Thyroid gland (tissue), 4 donors: ENCODE results near the gene ACAT2. TPM values are rescaled to one million over a fixed set of nuclear protein-coding genes. Genes with fewer than 3 reads are reported as not detected.

Experiments used
- DNase-seq, 2 donors: peaks; one replicate each; pipeline ENCODE4 v3.0.0-alpha.2; 2019
- H3K27ac ChIP-seq, 3 donors: fragments of 200-600 bp; sonication (generic); 1 replicate in 2 of 3; 2 replicates in 1 of 3; pipeline ENCODE4 v1.5.1; 2016 to 2019; ENCODE audit warnings: mild to moderate bottlenecking in 1 of 3, moderate library complexity in 1 of 3
- H3K27me3 ChIP-seq: fragments of 200-600 bp; sonication (generic); one replicate; pipeline ENCODE4 v1.5.1; 2019
- H3K36me3 ChIP-seq, 2 donors: fragments of 200-600 bp; sonication (generic); one replicate each; pipeline ENCODE4 v1.5.1; 2016 to 2019
- H3K4me1 ChIP-seq, 2 donors: fragments of 200-600 bp; sonication (generic); one replicate each; pipeline ENCODE4 v1.5.1; 2017 to 2019
- H3K4me3 ChIP-seq, 3 donors: fragments of 200-600 bp; sonication (generic); replicated peaks in 1 of 3; 1 replicate in 2 of 3; 2 replicates in 1 of 3; pipeline ENCODE4 v1.5.1; 2016; ENCODE audit warnings: mild to moderate bottlenecking in 1 of 3
- H3K9me3 ChIP-seq: fragments of 200-600 bp; sonication (generic); one replicate; pipeline ENCODE4 v1.5.1; 2017
- CTCF ChIP-seq, 6 experiments: fragments of 200-600 bp in 3 of 6; fragments of 450-650 bp in 3 of 6; sonication (generic) in 3 of 6; IDR thresholded peaks; one replicate each; pipeline ENCODE4 v1.5.1; 2016 to 2019; ENCODE audit warnings: antibody characterized with exemption in 6 of 6, mild to moderate bottlenecking in 2 of 6, inconsistent platforms in 1 of 6, moderate library complexity in 1 of 6
- POLR2A ChIP-seq, 2 donors: fragments of 450-650 bp; IDR thresholded peaks; one replicate each; pipeline ENCODE4 v1.6.1; 2017; ENCODE audit warnings: antibody characterized with exemption in 2 of 2, mild to moderate bottlenecking in 2 of 2, moderate library complexity in 1 of 2
- WGBS, 2 donors: methylation state at CpG; one replicate each; pipeline ENCODE4 v1.1.5; 2017; 5-methylcytosine and 5-hydroxymethylcytosine counted together
- intact Hi-C: fragments of 100-400 bp; cut with DNase I; formaldehyde crosslinking; loops from one replicate; pipeline ENCODE4 v1.15.1; 2023
- total RNA-seq, 4 donors: library from RNA; depleted of rRNA; stranded (reverse); fragments of >200 nt; gene quantifications; one replicate each; pipeline ENCODE4 v1.2.3, GENCODE V29; 2016

Gene ACAT2
- total RNA-seq, 4 donors from 2014 or later, result 5.6 to 10.4 (median 7.0) TPM

- no peaks in the 10 kb centered on the region for H3K27me3 ChIP-seq
- no peaks in the 10 kb centered on the region for H3K9me3 ChIP-seq
- no peak for DNase-seq
- TF ChIP-seq CTCF (IDR thresholded peaks at IDR 0.05) (no peak), POLR2A (IDR thresholded peaks at IDR 0.05) (no peak)
- H3K36me3 ChIP-seq, result peaks cover 16 to 17% of the 10 kb centered on the region in 2 donors
- H3K27ac ChIP-seq, result no peak overlapping the region
- 93 to 97% methylated on average over 8 of the region's 8 CpGs for WGBS, 2 donors
- intact Hi-C loops, result no loop called here
- no peaks in the 10 kb centered on the region for H3K4me1 ChIP-seq
- H3K4me3 ChIP-seq, result no peak overlapping the region
These were observed 40.1 kb downstream of the ACAT2 start for GRCh38 chr6:159801935-159802334.

GRCh38 chr6:159804504-159804903 is 42.7 kb downstream of the ACAT2 start:
- H3K27me3 ChIP-seq, result no peaks in the 10 kb centered on the region
- 87 to 90% methylated on average over 10 of the region's 10 CpGs for WGBS, 2 donors
- intact Hi-C loops, result no loop called here
- no peaks in the 10 kb centered on the region for H3K4me1 ChIP-seq
- TF ChIP-seq CTCF (IDR thresholded peaks at IDR 0.05) (no peak), POLR2A (IDR thresholded peaks at IDR 0.05) (no peak)
- H3K27ac ChIP-seq, result no peak overlapping the region
- no peak for DNase-seq
- no peaks in the 10 kb centered on the region for H3K9me3 ChIP-seq
- peaks cover 0 to 2% of the 10 kb centered on the region in 2 donors for H3K36me3 ChIP-seq
- H3K4me3 ChIP-seq, result no peak overlapping the region

GRCh38 chr6:159805440-159806020 is 43.7 kb downstream of the ACAT2 start:
- no peaks in the 10 kb centered on the region for H3K27me3 ChIP-seq
- no peaks in the 10 kb centered on the region for H3K36me3 ChIP-seq
- TF ChIP-seq CTCF (IDR thresholded peaks at IDR 0.05), result no peak
- TF ChIP-seq POLR2A (IDR thresholded peaks at IDR 0.05), result no peak
- no peak for DNase-seq
- no peak overlapping the region for H3K27ac ChIP-seq
- no peaks in the 10 kb centered on the region for H3K9me3 ChIP-seq
- intact Hi-C loops, result no loop called here
- no peak overlapping the region for H3K4me3 ChIP-seq
- no peaks in the 10 kb centered on the region for H3K4me1 ChIP-seq
- WGBS, 2 donors, result 93 to 94% methylated on average over 6 of the region's 6 CpGs

GRCh38 chr6:159806021-159806458 is 44.2 kb downstream of the ACAT2 start:
- H3K4me1 ChIP-seq, result no peaks in the 10 kb centered on the region
- H3K9me3 ChIP-seq, result no peaks in the 10 kb centered on the region
- intact Hi-C loops, result no loop called here
- DNase-seq, result no peak
- TF ChIP-seq CTCF (IDR thresholded peaks at IDR 0.05), result no peak
- no peak for TF ChIP-seq POLR2A (IDR thresholded peaks at IDR 0.05)
- H3K27me3 ChIP-seq, result no peaks in the 10 kb centered on the region
- WGBS, 2 donors, result 93 to 95% methylated on average over 9 of the region's 9 CpGs
- H3K4me3 ChIP-seq, result no peak overlapping the region
- H3K36me3 ChIP-seq, result no peaks in the 10 kb centered on the region
- no peak overlapping the region for H3K27ac ChIP-seq

- intact Hi-C loops, result no loop called here
- Histone ChIP-seq H3K9me3 (no peaks in the 10 kb centered on the region), H3K27ac (no peak overlapping the region), H3K27me3 (no peaks in the 10 kb centered on the region), H3K4me1 (no peaks in the 10 kb centered on the region), H3K4me3 (no peak overlapping the region), H3K36me3 (no peaks in the 10 kb centered on the region)
- no peak for DNase-seq
- TF ChIP-seq POLR2A (IDR thresholded peaks at IDR 0.05), result no peak
- no peak for TF ChIP-seq CTCF (IDR thresholded peaks at IDR 0.05)
- 95% methylated on average over 5 of the region's 5 CpGs for WGBS, 2 donors
These were observed 45.5 kb downstream of the ACAT2 start for GRCh38 chr6:159807150-159807858.
